CD14-positive monocyte (primary cell): Measurements from ENCODE around the gene S100A13. TPM values are rescaled to one million over a fixed set of nuclear protein-coding genes. Genes with fewer than 3 reads are reported as not detected.
A peak's percentile ranks its signal among the peaks of the same experiment; 100 is the strongest.

Source experiments
- DNase-seq, 3 donors: peaks; one replicate each; pipeline ENCODE4 v3.0.0-alpha.2; 2011 to 2022
- H2AFZ ChIP-seq: 2 replicates; pipeline ENCODE4 v1.6.0; 2012; ENCODE audit warnings: mild to moderate bottlenecking, low read depth, low read length, inconsistent platforms; ENCODE audit not compliant: insufficient read depth, poor library complexity, severe bottlenecking
- H3K27ac ChIP-seq, 2 donors: 1 replicate in 1 of 2; 2 replicates in 1 of 2; pipeline ENCODE4 v1.5.1; 2012 to 2013; ENCODE audit warnings: low read length in 2 of 2, control low read depth in 1 of 2, inconsistent platforms in 1 of 2, low read depth in 1 of 2, mild to moderate bottlenecking in 1 of 2
- H3K27me3 ChIP-seq, 2 donors: one replicate each; pipeline versions ENCODE4 v1.6.0 to v1.6.1; 2011 to 2013; ENCODE audit warnings: low read length in 2 of 2; ENCODE audit not compliant: control insufficient read depth in 2 of 2, insufficient read depth in 2 of 2
- H3K36me3 ChIP-seq, 2 donors: replicated peaks in 1 of 2; 1 replicate in 1 of 2; 2 replicates in 1 of 2; pipeline versions ENCODE4 v1.5.1 to v1.6.1; 2012 to 2013; ENCODE audit warnings: low read length in 2 of 2, control low read depth in 1 of 2, inconsistent platforms in 1 of 2, mild to moderate bottlenecking in 1 of 2; ENCODE audit not compliant: insufficient read depth in 2 of 2, control insufficient read depth in 1 of 2
- H3K4me1 ChIP-seq, 2 donors: 1 replicate in 1 of 2; 2 replicates in 1 of 2; pipeline versions ENCODE4 v1.5.1 to v1.6.1; 2012 to 2013; ENCODE audit warnings: low read length in 2 of 2, control low read depth in 1 of 2, inconsistent platforms in 1 of 2, mild to moderate bottlenecking in 1 of 2, moderate library complexity in 1 of 2; ENCODE audit not compliant: insufficient read depth in 2 of 2, control insufficient read depth in 1 of 2
- H3K4me2 ChIP-seq: replicated peaks from 2 replicates; pipeline ENCODE3; 2012; ENCODE audit warnings: low read length, moderate library complexity, mild to moderate bottlenecking; ENCODE audit not compliant: poor library complexity, severe bottlenecking; ENCODE audit errors: extremely low read depth
- H3K4me3 ChIP-seq, 3 experiments: fragments of 200-600 bp in 1 of 3; sonication (generic) in 1 of 3; replicated peaks in 1 of 3; 1 replicate in 2 of 3; 2 replicates in 1 of 3; pipeline ENCODE4 v1.5.1; 2011 to 2013; ENCODE audit warnings: low read length in 3 of 3, mild to moderate bottlenecking in 3 of 3, control low read depth in 2 of 3, low read depth in 2 of 3, inconsistent platforms in 1 of 3, moderate library complexity in 1 of 3
- H3K79me2 ChIP-seq: 2 replicates; pipeline ENCODE4 v1.6.0; 2012; ENCODE audit warnings: mild to moderate bottlenecking, control low read depth, inconsistent platforms, low read length, moderate library complexity; ENCODE audit not compliant: insufficient read depth
- H3K9ac ChIP-seq: 2 replicates; pipeline ENCODE4 v1.6.0; 2017; ENCODE audit warnings: low read length, mild to moderate bottlenecking; ENCODE audit not compliant: insufficient read depth, poor library complexity, severe bottlenecking
- H3K9me3 ChIP-seq, 2 donors: replicated peaks in 1 of 2; 1 replicate in 1 of 2; 2 replicates in 1 of 2; pipeline versions ENCODE4 v1.5.1 to v1.6.1; 2012 to 2013; ENCODE audit warnings: low read length in 2 of 2, control low read depth in 1 of 2; ENCODE audit not compliant: control insufficient read depth in 1 of 2, insufficient read depth in 1 of 2
- H4K20me1 ChIP-seq: 2 replicates; pipeline ENCODE4 v1.6.0; 2012; ENCODE audit warnings: mild to moderate bottlenecking, low read length, control low read depth, moderate library complexity; ENCODE audit not compliant: insufficient read depth
- H3K27ac Mint-ChIP-seq, 7 donors: one replicate each; pipeline ENCODE4 v1.8.0; 2020; ENCODE audit warnings: mild to moderate bottlenecking in 7 of 7, mixed read lengths in 7 of 7, moderate library complexity in 6 of 7, inconsistent platforms in 2 of 7
- H3K27me3 Mint-ChIP-seq, 3 donors: one replicate each; pipeline ENCODE4 v1.8.0; 2021 to 2022; ENCODE audit warnings: low read depth in 3 of 3, mild to moderate bottlenecking in 3 of 3, mixed read lengths in 3 of 3, moderate library complexity in 3 of 3, inconsistent platforms in 1 of 3
- H3K36me3 Mint-ChIP-seq, 2 donors: one replicate each; pipeline ENCODE4 v1.8.0; 2020; ENCODE audit warnings: mixed read lengths in 2 of 2, inconsistent platforms in 1 of 2, mild to moderate bottlenecking in 1 of 2
- H3K4me1 Mint-ChIP-seq: one replicate; pipeline ENCODE4 v1.8.0; 2020; ENCODE audit warnings: mild to moderate bottlenecking, mixed read lengths
- H3K4me3 Mint-ChIP-seq, 2 donors: one replicate each; pipeline ENCODE4 v1.8.0; 2020; ENCODE audit warnings: mild to moderate bottlenecking in 2 of 2, mixed read lengths in 2 of 2, moderate library complexity in 1 of 2
- H3K9me3 Mint-ChIP-seq, 7 donors: one replicate each; pipeline ENCODE4 v1.8.0; 2020 to 2022; ENCODE audit warnings: mixed read lengths in 7 of 7, mild to moderate bottlenecking in 6 of 7, moderate library complexity in 6 of 7, inconsistent platforms in 2 of 7
- WGBS: methylation state at CpG from one replicate; pipeline ENCODE4 v1.1.5; 2013; ENCODE audit warnings: missing lambda C conversion rate; ENCODE audit not compliant: insufficient coverage; 5-methylcytosine and 5-hydroxymethylcytosine counted together
- intact Hi-C, 2 donors: fragments of 100-400 bp; cut with micrococcal nuclease; formaldehyde crosslinking; loops; one replicate each; pipeline versions ENCODE4 v1.15.0 to v1.15.1; 2023
- polyA plus RNA-seq, 3 donors: library from polyadenylated mRNA; depleted of rRNA in 1 of 3; unstranded in 2 of 3; stranded (reverse) in 1 of 3; fragments of 300-500 nt in 2 of 3; fragments of >200 nt in 1 of 3; fragmentation: Illumina TruSeq in 2 of 3; gene quantifications; 1 replicate in 2 of 3; 2 replicates in 1 of 3; pipeline ENCODE4 v1.2.3, GENCODE V29; 2012 to 2021
- TF ChIP-seq, protein P1 (sequence below): fragments of 200-600 bp; IDR thresholded peaks from one replicate; pipeline ENCODE4 v1.8.0; 2022; ENCODE audit warnings: antibody characterized with exemption, mild to moderate bottlenecking

S100A13 gene
- polyA plus RNA-seq, 3 donors: 2.5 to 13.9 (median 2.6) TPM

GRCh38 chr1:153633754-153634665 lies 6.7 kb upstream of the S100A13 start, which contains the start of gene CHTOP:
Gene CHTOP (plus strand): TSS chr1:153634066. CDS start chr1:153636589, 2,523 bp downstream.
- H2AFZ ChIP-seq: peak within 1 kb of the TSS; percentile 65
- intact Hi-C loops: loop anchor here (5.0 kb wide), 4 partner anchors 37 to 103 kb away; partner anchors contain the start of gene ILF2 (in 1 of the 2)
- peak within 1 kb of the TSS; percentile 61 to 85 (median 85) for H3K4me3 ChIP-seq
- peak; percentile 98 to 99 (median 98) for DNase-seq
- peak within 1 kb of the TSS; percentile 90 for H3K4me2 ChIP-seq
- Mint-ChIP-seq H3K36me3 (peaks cover 26 to 39% of the 10 kb centered on the region in 2 donors), H3K27ac (peak within 1 kb of the TSS; percentile 99 to 100 (median 100)), H3K9me3 (no peaks in the 10 kb centered on the region), H3K4me3 (peak within 1 kb of the TSS; percentile 90 to 97), H3K4me1 (peaks cover 37% of the 10 kb centered on the region), H3K27me3 (peaks cover 0 to 2% (median 0%) of the 10 kb centered on the region in 3 donors)
- peaks cover 30 to 33% of the 10 kb centered on the region in 2 donors for H3K36me3 ChIP-seq
- peaks cover 42% of the 10 kb centered on the region for H4K20me1 ChIP-seq
- 2% methylated on average over 60 of the region's 65 CpGs for WGBS
- peaks cover 49% of the 10 kb centered on the region for H3K79me2 ChIP-seq
- TF ChIP-seq, protein P1, sequence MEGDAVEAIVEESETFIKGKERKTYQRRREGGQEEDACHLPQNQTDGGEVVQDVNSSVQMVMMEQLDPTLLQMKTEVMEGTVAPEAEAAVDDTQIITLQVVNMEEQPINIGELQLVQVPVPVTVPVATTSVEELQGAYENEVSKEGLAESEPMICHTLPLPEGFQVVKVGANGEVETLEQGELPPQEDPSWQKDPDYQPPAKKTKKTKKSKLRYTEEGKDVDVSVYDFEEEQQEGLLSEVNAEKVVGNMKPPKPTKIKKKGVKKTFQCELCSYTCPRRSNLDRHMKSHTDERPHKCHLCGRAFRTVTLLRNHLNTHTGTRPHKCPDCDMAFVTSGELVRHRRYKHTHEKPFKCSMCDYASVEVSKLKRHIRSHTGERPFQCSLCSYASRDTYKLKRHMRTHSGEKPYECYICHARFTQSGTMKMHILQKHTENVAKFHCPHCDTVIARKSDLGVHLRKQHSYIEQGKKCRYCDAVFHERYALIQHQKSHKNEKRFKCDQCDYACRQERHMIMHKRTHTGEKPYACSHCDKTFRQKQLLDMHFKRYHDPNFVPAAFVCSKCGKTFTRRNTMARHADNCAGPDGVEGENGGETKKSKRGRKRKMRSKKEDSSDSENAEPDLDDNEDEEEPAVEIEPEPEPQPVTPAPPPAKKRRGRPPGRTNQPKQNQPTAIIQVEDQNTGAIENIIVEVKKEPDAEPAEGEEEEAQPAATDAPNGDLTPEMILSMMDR: no peak
- no peaks in the 10 kb centered on the region for H3K9me3 ChIP-seq
- peak within 1 kb of the TSS; percentile 99 for H3K9ac ChIP-seq
- peaks cover 24 to 40% of the 10 kb centered on the region in 2 donors for H3K4me1 ChIP-seq
- H3K27ac ChIP-seq: peak within 1 kb of the TSS; percentile 98
- no peaks in the 10 kb centered on the region for H3K27me3 ChIP-seq

DNA sequence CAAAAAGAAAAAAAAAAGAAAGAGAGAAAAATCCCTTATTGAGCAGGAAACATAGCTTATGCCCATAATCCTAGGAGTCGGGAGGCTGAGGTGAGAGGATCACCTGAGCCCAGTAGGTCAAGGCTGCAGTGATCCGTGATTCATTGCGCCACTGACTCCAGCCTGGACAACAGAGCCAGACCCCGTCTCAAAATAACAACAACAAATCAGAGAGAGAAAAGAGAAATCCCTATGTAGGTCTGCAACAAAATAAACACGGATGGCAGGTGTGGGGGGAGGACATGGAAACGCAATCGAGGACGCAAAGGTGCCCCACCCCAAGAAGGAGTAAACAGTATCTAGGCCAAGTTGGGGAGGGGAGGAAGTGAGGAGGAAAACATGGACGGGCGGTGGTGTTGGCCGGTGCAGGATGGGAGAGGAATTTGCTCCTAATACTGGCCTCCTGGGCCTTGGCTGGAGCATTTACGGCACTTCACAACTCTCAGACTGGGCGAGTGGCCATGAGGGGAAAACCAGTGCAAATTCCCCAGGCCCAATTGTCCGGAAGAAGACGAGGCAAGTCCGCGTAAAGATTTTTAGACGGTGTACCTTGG lies 6.0 kb upstream of the S100A13 start:
- Mint-ChIP-seq H3K4me1 (peaks cover 41% of the 10 kb centered on the region), H3K9me3 (no peaks in the 10 kb centered on the region), H3K4me3 (peak overlapping the region; percentile 90 to 97), H3K27ac (peak overlapping the region; percentile 99 to 100 (median 100)), H3K27me3 (peaks cover 0 to 2% (median 0%) of the 10 kb centered on the region in 3 donors), H3K36me3 (peaks cover 20 to 31% of the 10 kb centered on the region in 2 donors)
- Histone ChIP-seq H3K4me3 (peak overlapping the region; percentile 18 to 85 (median 85)), H4K20me1 (peaks cover 39% of the 10 kb centered on the region), H3K9me3 (no peaks in the 10 kb centered on the region), H3K27ac (peak overlapping the region; percentile 98), H3K36me3 (peaks cover 24 to 25% of the 10 kb centered on the region in 2 donors), H3K9ac (no peak overlapping the region), H3K27me3 (no peaks in the 10 kb centered on the region), H3K79me2 (peaks cover 42% of the 10 kb centered on the region), H2AFZ (peak overlapping the region; percentile 65), H3K4me1 (peaks cover 24 to 40% of the 10 kb centered on the region in 2 donors), H3K4me2 (peak overlapping the region; percentile 90)
- WGBS: 73% methylated on average over 8 of the region's 18 CpGs
- TF ChIP-seq, protein P1: no peak
- intact Hi-C loops: loop anchor here (5.0 kb wide), 4 partner anchors 36 to 104 kb away; partner anchors contain the start of gene ILF2 (in 1 of the 2)
- DNase-seq: no peak
